GM18526 (cell line): ENCODE data around the gene NUDT15.

Experiments
- POLR2A ChIP-seq: IDR thresholded peaks from 3 replicates; pipeline ENCODE4 v1.6.1; 2011; ENCODE audit not compliant: insufficient read length; ENCODE audit errors: extremely low read depth

Gene NUDT15

DNA sequence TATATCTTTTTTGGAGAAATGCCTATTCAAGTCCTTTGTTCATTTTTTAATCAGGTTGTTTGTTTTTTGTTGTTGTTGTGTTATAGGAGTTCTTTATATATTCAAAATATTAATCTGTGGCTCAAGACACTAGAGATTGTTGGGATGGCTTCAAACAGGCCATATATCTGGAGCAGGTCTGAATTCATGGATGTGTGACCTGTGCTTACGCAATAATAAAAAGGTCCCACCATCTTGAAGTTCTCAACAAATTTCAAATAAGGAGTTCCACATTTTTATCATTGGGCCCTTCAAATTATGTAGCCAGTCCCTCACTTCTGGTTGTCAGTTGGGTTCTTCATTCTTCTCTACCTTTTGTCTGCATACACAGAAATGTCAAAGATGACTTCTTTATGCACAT, 17.7 kb upstream of the NUDT15 start:
- TF ChIP-seq POLR2A = no peak

DNA sequence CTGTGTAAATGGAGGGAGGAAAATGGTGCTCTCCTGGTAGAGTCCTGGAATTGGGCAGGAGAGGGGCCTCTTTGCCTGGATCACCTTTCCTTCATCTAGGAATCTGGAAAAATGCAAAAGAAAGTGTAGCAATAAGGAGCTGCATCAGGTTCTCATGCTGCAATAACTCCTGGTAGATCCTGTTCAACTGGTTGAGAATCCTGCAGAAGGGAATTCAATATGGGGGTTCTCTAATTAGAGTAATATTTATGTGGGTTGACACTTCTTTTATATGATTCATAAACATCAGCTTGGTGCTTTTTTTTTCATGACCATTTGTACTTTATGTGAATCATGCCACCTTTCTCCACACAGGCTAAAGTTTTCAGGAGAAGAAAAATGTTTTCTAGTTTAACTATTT, 9.5 kb upstream of the NUDT15 start:
- TF ChIP-seq POLR2A = no peak

DNA sequence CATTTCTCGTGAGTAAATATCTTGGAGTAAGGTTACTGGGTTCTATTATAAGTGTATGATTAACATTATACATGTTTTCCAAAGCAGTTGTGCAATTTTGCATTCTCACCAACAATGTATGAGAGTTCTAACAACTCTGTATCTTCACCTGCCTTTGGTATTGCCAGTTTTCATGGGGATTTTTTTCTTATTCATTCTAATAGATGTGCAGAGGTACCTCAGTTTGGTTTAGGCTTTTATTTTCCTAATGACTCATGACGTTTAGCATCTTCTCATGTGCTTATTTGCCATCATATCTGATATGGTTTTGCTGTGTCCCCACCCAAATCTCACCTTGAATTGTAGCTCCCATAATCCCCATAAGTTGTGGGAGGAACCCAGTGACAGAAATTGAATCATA, 7.7 kb upstream of the NUDT15 start:
- no peak for TF ChIP-seq POLR2A

DNA sequence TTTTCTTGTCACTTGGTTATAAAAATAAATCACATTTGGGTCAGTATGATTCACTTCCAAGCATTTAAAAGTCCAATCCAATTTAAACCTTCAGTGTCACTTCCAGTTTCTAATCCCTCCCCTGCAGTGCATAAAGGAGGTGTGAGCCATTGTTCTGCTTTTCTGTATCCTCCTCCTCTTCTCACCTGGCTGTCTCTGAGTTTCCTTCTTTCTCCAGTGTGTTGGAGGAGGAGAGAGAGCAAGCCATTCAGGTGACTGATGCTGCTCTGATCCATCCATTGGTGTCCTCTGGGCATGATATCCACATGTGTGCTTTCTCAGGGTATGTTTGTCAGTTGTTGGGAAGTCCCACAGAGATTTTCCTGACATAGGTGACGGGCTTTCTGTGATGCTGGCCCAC, 1.2 kb downstream of the NUDT15 start:
- no peak for TF ChIP-seq POLR2A

DNA sequence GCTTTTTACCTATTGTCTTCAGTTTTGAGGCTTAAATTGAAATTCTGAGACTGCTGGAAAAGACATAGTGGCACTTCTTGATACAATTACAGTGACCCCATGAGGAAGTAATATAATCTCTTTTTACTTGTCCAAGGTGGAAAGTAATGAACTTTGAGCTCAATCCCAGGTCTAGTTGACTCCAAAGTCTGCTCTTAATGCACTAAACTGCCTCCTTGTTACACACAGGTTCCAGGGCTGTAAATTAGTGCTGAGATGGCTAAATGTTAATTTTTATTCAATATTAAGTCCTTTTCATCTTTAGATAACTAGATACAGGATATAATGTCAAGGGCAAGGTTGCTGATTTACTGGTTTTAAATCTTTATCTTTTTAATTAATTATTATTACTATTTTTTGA, 2.5 kb downstream of the NUDT15 start:
- TF ChIP-seq POLR2A = no peak

DNA sequence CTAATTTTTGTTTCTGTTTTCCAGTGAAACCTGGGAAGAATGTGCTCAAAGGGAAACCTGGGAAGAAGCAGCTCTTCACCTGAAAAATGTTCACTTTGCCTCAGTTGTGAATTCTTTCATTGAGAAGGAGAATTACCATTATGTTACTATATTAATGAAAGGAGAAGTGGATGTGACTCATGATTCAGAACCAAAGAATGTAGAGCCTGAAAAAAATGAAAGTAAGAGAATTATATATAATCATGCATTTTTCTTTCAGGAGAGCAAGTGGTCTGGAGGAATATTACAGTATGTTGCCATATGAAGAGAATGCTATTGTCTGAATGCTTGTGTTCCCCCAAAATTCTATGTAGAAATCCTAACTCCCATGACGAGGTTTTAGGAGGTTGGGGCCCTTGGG, 3.4 kb downstream of the NUDT15 start:
- no peak for TF ChIP-seq POLR2A

DNA sequence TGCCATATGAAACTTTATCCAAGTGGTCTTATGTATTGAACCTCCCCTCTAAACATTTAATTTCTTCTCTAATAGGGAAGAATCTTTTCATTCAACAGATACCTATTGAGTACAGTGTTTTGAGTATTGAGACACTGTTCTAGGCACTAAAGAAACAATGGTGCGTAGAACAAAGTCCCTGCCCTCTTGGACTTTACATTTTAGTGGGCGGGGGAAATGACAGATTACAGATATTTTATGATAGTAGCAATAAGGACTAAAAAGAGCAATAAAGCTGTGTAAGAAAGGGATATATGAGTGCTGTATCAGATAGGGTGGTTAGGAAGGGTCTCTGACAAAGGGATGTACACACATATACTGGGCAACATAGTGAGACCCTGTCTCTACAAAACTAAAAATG, 5.4 kb downstream of the NUDT15 start:
- TF ChIP-seq POLR2A = no peak

DNA sequence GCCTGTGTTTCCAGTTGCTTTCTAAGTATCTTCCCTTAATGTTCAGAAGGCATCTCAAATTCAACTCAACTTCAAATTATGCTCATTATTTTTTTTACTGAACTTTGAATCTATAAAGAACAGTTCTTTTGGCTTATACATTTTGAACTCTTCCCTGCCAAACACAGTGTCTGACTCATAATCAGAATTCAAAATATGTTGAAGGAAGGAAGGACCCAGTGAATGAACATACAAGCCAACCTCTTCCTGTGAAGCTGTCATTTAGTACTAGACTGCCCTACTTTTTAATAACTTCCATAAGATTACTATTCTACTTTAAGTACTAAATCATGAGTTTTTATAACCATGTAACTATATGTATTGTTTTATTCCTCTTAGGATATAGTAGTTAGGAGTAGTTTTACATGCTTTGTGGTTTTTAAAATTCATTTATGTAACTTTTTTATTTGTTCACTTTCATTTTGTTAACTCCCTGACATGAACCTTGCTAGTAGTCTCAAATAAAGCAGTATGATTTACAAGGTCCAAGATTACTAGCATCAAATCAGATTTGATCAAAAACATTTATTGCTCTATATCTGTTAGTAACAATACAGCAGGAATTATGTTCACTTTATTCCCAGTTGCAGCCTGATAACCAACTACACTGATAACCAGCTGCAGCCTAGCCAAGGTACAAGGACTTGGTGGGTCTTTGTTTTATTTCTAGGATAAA, 6.4 kb downstream of the NUDT15 start:
- no peak for TF ChIP-seq POLR2A

DNA sequence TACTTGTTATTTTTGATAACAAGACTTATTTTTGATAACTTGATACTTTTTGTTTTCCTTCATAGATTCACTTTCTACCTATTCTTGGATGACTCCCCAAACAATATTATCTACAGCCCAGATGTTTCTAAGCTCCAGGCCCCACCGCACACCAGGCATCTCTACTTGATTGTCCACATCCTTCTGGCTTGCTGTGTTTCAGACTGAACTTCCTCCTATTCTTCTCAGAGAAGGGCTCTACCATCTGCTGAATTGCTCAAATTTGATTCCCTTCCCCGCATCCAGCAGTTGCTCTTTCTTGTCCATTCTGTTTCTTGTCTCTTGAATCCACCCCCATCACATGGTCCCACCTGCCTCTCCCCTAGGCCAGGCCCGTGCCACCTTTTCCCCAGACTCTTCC, 13.0 kb downstream of the NUDT15 start:
- no peak for TF ChIP-seq POLR2A

DNA sequence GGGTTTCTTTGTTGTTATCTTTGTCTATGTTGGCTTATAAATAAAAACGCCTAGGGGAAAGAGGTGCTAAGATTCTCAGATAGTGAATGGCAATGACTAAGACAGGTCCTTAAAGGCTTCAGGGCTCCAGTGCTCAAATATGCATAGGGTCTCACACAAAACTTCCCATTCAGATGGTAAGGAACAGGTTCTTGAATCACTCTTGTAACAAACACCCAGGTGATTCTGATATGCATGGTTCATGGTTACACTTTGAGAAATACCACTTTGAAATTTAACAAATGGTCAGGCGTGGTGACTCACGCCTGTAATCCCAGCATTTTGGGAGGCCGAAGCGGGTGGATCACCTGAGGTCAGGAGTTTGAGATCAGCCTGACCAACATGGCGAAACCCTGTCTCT, 17.1 kb downstream of the NUDT15 start:
- TF ChIP-seq POLR2A = no peak

DNA sequence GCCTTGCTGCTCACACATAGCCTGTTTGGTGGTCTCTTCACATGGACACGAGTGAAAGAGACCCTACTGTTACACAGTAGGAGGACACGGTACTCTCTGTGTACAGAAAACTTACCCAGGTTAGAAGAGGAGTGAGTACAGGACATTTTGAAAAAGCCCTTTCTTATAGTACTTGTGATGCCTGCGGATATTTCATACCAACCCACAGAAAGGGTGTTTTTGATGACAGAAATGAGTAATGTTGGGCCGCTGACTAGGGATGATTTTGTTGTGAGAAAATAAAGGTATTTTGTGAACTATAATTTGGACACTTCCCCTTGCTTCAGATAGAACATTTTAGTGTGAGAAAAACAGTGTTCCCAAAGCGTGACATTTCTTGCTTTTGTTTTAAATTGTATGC, 18.2 kb downstream of the NUDT15 start:
- no peak for TF ChIP-seq POLR2A

DNA sequence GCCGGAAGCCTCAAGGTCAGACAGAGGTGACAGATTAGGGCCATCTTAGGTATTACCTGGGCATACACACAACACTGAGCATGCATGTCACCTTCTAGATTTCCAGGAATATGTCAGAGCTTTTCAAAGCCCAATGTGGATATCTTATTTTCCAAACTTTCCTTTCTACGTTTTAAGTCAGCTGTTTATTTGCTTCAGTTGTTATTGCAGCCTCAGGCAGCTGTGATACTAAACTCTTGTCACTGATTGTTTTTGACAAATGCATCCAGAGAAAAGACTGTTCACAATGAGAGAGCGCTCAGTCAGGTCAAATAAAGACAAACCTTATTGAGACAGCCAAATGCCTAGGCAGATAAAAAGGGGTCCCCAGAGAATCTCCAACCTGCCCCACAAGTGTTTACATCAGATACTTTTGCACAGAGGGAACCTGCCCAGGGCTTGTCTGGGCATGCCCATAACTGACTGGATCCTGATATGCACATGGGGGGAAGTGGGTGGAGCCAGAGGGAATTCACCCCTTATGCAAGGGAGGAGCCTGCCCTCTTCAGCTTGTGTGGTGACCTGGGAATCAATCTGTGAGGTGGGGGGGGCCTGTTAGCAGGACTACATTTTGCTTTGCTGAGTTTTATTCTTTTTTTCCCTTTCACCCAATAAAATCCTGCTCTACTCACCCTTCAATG, 28.9 kb downstream of the NUDT15 start:
- no peak for TF ChIP-seq POLR2A

DNA sequence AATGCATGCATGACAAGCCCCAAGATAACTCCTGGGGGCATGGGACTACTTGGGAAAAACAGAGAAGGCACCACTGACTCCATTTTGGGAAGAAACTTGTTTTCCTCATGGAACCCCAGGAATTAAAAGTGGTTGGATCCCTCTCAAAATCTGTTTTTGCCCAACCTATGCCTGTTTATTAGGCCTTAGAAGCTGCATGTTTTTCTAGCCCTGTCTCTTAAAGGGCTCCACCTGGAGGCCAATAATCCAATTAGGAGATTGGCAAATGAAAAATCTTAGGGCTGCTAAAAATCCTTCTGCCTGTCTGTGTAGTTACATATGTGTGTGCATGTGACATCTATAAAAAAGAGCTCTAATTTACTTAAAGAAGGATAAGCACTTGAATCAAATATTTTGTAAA, 30.5 kb downstream of the NUDT15 start:
- no peak for TF ChIP-seq POLR2A

DNA sequence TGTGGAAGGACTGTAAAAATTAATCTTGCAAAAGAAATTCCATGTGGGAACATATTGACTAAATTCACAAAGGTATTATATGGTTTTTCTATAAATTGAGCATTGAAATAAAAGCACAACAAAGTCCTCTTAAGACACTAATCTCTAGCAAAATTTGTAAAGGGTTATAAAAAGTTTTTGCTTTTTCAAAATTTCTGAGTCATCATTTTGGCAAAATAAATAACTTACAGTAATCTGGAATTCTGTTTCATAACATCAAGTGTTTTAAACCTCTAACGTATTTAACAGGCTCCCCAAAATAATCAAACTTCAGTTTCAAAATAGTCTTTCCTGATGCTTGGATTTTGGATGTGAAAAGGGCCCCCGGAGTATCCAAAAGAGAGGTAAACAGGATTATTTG, 31.4 kb downstream of the NUDT15 start:
- no peak for TF ChIP-seq POLR2A

DNA sequence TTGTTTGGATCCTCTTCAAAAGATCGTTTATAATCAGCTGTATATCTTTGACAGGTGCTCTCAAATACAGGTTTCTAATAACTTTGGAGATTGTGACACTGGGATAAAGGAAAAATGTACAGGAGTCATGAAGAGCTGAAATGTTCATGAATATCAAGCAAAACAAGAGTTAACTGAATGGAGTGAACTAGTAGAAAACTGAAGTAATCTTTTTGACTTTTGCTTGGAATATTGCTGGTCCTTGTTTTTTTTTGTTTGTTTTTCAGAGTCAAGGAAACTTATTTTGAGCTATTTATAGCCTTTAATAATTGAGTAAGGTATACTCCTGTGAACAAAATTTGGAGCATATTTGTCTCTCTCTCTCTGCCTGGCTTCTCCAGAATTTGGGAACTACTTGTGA, 32.0 kb downstream of the NUDT15 start:
- TF ChIP-seq POLR2A = no peak

DNA sequence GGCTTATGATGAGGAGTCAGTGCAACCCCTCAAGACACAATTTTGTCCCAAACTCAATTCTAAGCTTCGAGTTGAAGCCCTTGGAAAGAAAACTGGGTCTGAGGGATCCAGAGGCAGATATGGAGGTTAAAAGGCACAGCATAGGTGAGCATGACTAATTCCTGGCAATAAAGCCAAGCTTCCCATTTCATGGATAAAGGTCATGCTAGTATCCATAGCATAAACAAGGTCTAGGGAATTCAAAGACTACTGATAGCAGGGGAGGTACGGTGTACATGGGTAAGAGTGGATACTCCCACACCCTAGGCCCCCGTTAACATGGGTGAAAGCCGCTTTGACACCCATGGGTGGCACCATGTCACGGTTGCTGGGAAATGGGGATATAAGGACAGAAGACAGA, 33.4 kb downstream of the NUDT15 start:
- TF ChIP-seq POLR2A = no peak

DNA sequence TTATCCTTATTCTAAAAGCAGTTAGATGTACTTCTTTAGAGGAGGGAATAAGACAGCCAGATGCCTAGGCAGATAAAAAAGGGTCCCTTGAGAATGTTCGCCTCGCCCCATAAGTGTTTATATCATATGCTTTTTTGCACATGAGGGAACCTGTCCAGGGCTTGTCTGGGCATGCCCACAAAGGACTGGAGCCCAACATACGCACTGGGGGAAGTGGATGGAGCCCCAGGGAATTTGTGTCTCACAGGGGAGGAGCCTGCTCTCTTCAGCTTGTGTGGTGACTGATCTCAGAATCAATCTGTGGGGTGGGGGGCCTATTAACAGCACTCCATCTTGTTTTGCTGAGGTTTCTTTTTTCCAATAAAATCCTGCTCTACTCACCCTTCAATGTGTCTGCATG, 34.8 kb downstream of the NUDT15 start:
- TF ChIP-seq POLR2A = no peak
